K562 (cell line): ENCODE results near the gene LRP1B. TPM values are rescaled to one million over a fixed set of nuclear protein-coding genes. Genes with fewer than 3 reads are reported as not detected.

Source experiments
- ATAC-seq: fragments of 200-7000 bp; cut with Tn5 transposase; 3 replicates; pipeline ENCODE4 v1.9.1; 2020; ENCODE audit warnings: moderate library complexity
- BruUV-seq: library from RNA; stranded (reverse); fragments of 400-500 nt; replicated peaks from 2 replicates; lab custom pipeline; 2021; lab: Mats Ljungman, UMichigan
- CTCF ChIA-PET: fragments of 300-600 bp; formaldehyde crosslinking; extraction: SDS; loops from one replicate; lab custom pipeline; 2021; ENCODE audit warnings: low intra/inter-chr PET ratio; lab: Yijun Ruan, JAX
- POLR2A ChIA-PET: fragments of 300-600, 350-650 bp; sonication (Branson Sonifier 250); formaldehyde crosslinking; extraction: SDS; loops from one replicate; lab custom pipeline; 2021; ENCODE audit warnings: antibody characterized with exemption, inconsistent platforms; lab: Yijun Ruan, JAX
- DNase-seq, 4 experiments: peaks; one replicate each; pipeline versions ENCODE4 v3.0.0 to v3.0.0-alpha.2; 2011 to 2018; ENCODE audit warnings: low spot score in 3 of 4, mixed read lengths in 3 of 4; ENCODE audit errors: extremely low read depth in 1 of 4
- FAIRE-seq: peaks from 2 replicates; lab custom pipeline; 2011; peaks lifted over from hg19 to GRCh38; lab: Jason Lieb, UNC
- H2AFZ ChIP-seq: 2 replicates; pipeline ENCODE4 v1.6.0; 2011; ENCODE audit warnings: low read depth, low read length, control low read depth, inconsistent platforms
- H3K27ac ChIP-seq: fragments of 200-600 bp; 3 replicates; pipeline ENCODE4 v1.8.0; 2011; ENCODE audit warnings: low read depth, mild to moderate bottlenecking, control low read depth, inconsistent platforms, low read length, moderate library complexity, mixed read lengths; ENCODE audit errors: extremely low read depth
- H3K27me3 ChIP-seq, 2 experiments: fragments of 300-600 bp in 1 of 2; 2 replicates in 1 of 2; 3 replicates in 1 of 2; pipeline versions ENCODE4 v1.6.0 to v1.8.0; 2011; ENCODE audit warnings: inconsistent platforms in 2 of 2, low read length in 2 of 2, mild to moderate bottlenecking in 1 of 2, mixed read lengths in 1 of 2, moderate library complexity in 1 of 2; ENCODE audit not compliant: control insufficient read depth in 2 of 2, insufficient read depth in 2 of 2
- H3K36me3 ChIP-seq: fragments of 300-600 bp; 3 replicates; pipeline ENCODE4 v1.8.0; 2011; ENCODE audit warnings: mild to moderate bottlenecking, low read length, inconsistent platforms; ENCODE audit not compliant: control insufficient read depth, insufficient read depth
- H3K4me1 ChIP-seq, 2 experiments: fragments of 200-600 bp in 1 of 2; replicated peaks in 1 of 2; 2 replicates in 1 of 2; 3 replicates in 1 of 2; pipeline versions ENCODE4 v1.5.1 to v1.8.0; 2011; ENCODE audit warnings: inconsistent platforms in 2 of 2, low read length in 2 of 2, mild to moderate bottlenecking in 1 of 2, mixed read lengths in 1 of 2, moderate library complexity in 1 of 2; ENCODE audit not compliant: control insufficient read depth in 2 of 2, insufficient read depth in 2 of 2
- H3K4me2 ChIP-seq: 2 replicates; pipeline ENCODE4 v1.6.1; 2011; ENCODE audit warnings: low read length, control low read depth, inconsistent platforms, mixed read lengths; ENCODE audit not compliant: insufficient read depth
- H3K4me3 ChIP-seq: fragments of 200-600 bp; sonication (generic), shearing (Covaris generic); 2 replicates; pipeline ENCODE4 v1.5.1; 2016; ENCODE audit warnings: control low read depth, inconsistent platforms
- H3K79me2 ChIP-seq: fragments of 200-600 bp; 3 replicates; pipeline ENCODE4 v1.8.0; 2011; ENCODE audit warnings: low read length, inconsistent platforms; ENCODE audit not compliant: control insufficient read depth, insufficient read depth
- H3K9ac ChIP-seq, 2 experiments: 2 replicates each; pipeline versions ENCODE4 v1.6.0 to v1.6.1; 2011; ENCODE audit warnings: low read depth in 2 of 2, low read length in 2 of 2, control low read depth in 1 of 2, inconsistent platforms in 1 of 2, mild to moderate bottlenecking in 1 of 2, mixed read lengths in 1 of 2; ENCODE audit not compliant: insufficient read depth in 1 of 2
- H3K9me1 ChIP-seq: one replicate; pipeline ENCODE4 v1.6.0; 2011; ENCODE audit warnings: inconsistent platforms, mild to moderate bottlenecking, low read length, moderate library complexity; ENCODE audit not compliant: control insufficient read depth, insufficient read depth
- H3K9me3 ChIP-seq: replicated peaks from 2 replicates; pipeline ENCODE4 v1.5.1; 2011; ENCODE audit warnings: low read depth, low read length, inconsistent platforms; ENCODE audit not compliant: control insufficient read depth, insufficient read depth
- H4K20me1 ChIP-seq: replicated peaks from 2 replicates; pipeline ENCODE4 v1.6.1; 2011; ENCODE audit warnings: low read length, inconsistent platforms, mixed read lengths; ENCODE audit not compliant: control insufficient read depth, insufficient read depth
- CBX5 ChIP-seq: IDR thresholded peaks from 2 replicates; pipeline ENCODE4 v1.6.1; 2014; ENCODE audit warnings: low read depth, borderline replicate concordance
- CBX8 ChIP-seq: fragments of 200-600 bp; sonication (generic); IDR thresholded peaks from 2 replicates; pipeline ENCODE4 v1.6.1; 2012; ENCODE audit warnings: borderline replicate concordance, mixed run types, low read depth, mild to moderate bottlenecking, moderate library complexity, mixed read lengths, low read length, control low read depth, inconsistent platforms; ENCODE audit not compliant: poor library complexity, severe bottlenecking; ENCODE audit errors: extremely low read depth
- CEBPB ChIP-seq: fragments of 450-650 bp; IDR thresholded peaks from 2 replicates; pipeline ENCODE4 v1.6.1; 2016; ENCODE audit warnings: missing genetic modification characterization, missing compliant biosample characterization
- CHD4 ChIP-seq: fragments of 200-600 bp; sonication (generic); IDR thresholded peaks from 3 replicates; pipeline ENCODE4 v1.6.1; 2012; ENCODE audit warnings: low read depth, mild to moderate bottlenecking, mixed read lengths, low read length, inconsistent platforms; ENCODE audit not compliant: insufficient read depth, insufficient replicate concordance, poor library complexity, severe bottlenecking
- PML ChIP-seq: IDR thresholded peaks from 2 replicates; pipeline ENCODE4 v1.6.1; 2012; ENCODE audit warnings: low read length, inconsistent platforms
- RBFOX2 ChIP-seq: fragments of 200-400 bp; formaldehyde crosslinking; IDR thresholded peaks from 2 replicates; pipeline ENCODE4 v1.6.1; 2017; ENCODE audit warnings: low read depth, mild to moderate bottlenecking, low read length, moderate library complexity
- SMARCB1 ChIP-seq: IDR thresholded peaks from 2 replicates; pipeline ENCODE4 v1.6.1; 2011; ENCODE audit warnings: improper control_type of control experiment, low read depth; ENCODE audit not compliant: insufficient read length
- SREBF2 ChIP-seq: sonication (generic); formaldehyde crosslinking; IDR thresholded peaks from 2 replicates; pipeline ENCODE4 v1.4.0; 2020; ENCODE audit warnings: mild to moderate bottlenecking, missing genetic modification reagents
- ZNF644 ChIP-seq: fragments of 200-800 bp; sonication (Bioruptor generic); IDR thresholded peaks from 2 replicates; pipeline ENCODE4 v1.6.1; 2016; ENCODE audit warnings: low read depth, missing genetic modification characterization, missing compliant biosample characterization
- WGBS: fragments of 100-300 bp; shearing (Covaris generic); methylation state at CpG from one replicate; pipeline ENCODE4 v1.1.6; 2016; ENCODE audit warnings: low coverage, mixed read lengths; ENCODE audit not compliant: insufficient coverage; ENCODE audit errors: missing lambda C conversion rate; 5-methylcytosine and 5-hydroxymethylcytosine counted together
- in situ Hi-C: fragments of 300-500 bp; cut with MboI; formaldehyde crosslinking; loops from 4 replicates; pipeline ENCODE4 v1.15.0; 2018; ENCODE audit warnings: inconsistent platforms, mixed read lengths
- intact Hi-C: fragments of 100-400 bp; cut with micrococcal nuclease; formaldehyde crosslinking; loops from 2 replicates; pipeline ENCODE4 v1.14.2; 2022
- polyA plus RNA-seq, 8 experiments: library from polyadenylated mRNA; depleted of rRNA in 4 of 8; stranded (reverse) in 5 of 8; unstranded in 3 of 8; fragments of >200 nt; fragmentation: Nextera tagmentation in 2 of 8; fragmentation: Illumina TruSeq in 1 of 8; extraction: Ambion mirVana in 2 of 8; extraction: Trizol in 1 of 8; gene quantifications; 2 replicates each; pipeline versions ENCODE4 v1.2.1 to v1.2.3, GENCODE V29; 2011 to 2014; ENCODE audit warnings: inconsistent platforms in 1 of 8, missing spikeins in 1 of 8
- total RNA-seq, 7 experiments: library from RNA; depleted of rRNA in 6 of 7; stranded (reverse); fragments of >200 nt in 6 of 7; fragmentation: Illumina TruSeq in 2 of 7; extraction: Trizol in 2 of 7; gene quantifications; 2 replicates each; pipeline versions ENCODE4 v1.2.1 to v1.2.3, GENCODE V29; 2011 to 2021; ENCODE audit warnings: low replicate concordance in 1 of 7
- TF ChIP-seq, protein P1 (sequence below): sonication (generic); formaldehyde crosslinking; IDR thresholded peaks from 2 replicates; pipeline ENCODE4 v1.8.1; 2023; ENCODE audit warnings: mild to moderate bottlenecking, missing genetic modification reagents
- TF ChIP-seq, protein P2 (sequence below), 3 experiments: fragments of 200-800 bp in 1 of 3; fragments of 250-450 bp in 1 of 3; fragments of 450-650 bp in 1 of 3; sonication (Bioruptor Pico) in 1 of 3; sonication (Bioruptor generic) in 1 of 3; formaldehyde crosslinking in 1 of 3; IDR thresholded peaks; 2 replicates each; pipeline versions ENCODE4 v1.6.1 to v1.8.0; 2016 to 2022; ENCODE audit warnings: mild to moderate bottlenecking in 2 of 3, missing genetic modification characterization in 2 of 3, missing compliant biosample characterization in 1 of 3, moderate library complexity in 1 of 3

The LRP1B gene
- total and polyA plus RNA-seq, 9 of the 15 experiments (the other 6 are each of a cell fraction or from before 2014, with no cell fraction given), result not detected

- TF ChIP-seq, protein P1, sequence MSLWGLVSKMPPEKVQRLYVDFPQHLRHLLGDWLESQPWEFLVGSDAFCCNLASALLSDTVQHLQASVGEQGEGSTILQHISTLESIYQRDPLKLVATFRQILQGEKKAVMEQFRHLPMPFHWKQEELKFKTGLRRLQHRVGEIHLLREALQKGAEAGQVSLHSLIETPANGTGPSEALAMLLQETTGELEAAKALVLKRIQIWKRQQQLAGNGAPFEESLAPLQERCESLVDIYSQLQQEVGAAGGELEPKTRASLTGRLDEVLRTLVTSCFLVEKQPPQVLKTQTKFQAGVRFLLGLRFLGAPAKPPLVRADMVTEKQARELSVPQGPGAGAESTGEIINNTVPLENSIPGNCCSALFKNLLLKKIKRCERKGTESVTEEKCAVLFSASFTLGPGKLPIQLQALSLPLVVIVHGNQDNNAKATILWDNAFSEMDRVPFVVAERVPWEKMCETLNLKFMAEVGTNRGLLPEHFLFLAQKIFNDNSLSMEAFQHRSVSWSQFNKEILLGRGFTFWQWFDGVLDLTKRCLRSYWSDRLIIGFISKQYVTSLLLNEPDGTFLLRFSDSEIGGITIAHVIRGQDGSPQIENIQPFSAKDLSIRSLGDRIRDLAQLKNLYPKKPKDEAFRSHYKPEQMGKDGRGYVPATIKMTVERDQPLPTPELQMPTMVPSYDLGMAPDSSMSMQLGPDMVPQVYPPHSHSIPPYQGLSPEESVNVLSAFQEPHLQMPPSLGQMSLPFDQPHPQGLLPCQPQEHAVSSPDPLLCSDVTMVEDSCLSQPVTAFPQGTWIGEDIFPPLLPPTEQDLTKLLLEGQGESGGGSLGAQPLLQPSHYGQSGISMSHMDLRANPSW (CRISPR knock-in tag), result no peak
- TF ChIP-seq, all 486 proteins: peak for 0
Observed at GRCh38 chr2:141848191-141848590, 282.6 kb downstream of the LRP1B start (continued).

DNA sequence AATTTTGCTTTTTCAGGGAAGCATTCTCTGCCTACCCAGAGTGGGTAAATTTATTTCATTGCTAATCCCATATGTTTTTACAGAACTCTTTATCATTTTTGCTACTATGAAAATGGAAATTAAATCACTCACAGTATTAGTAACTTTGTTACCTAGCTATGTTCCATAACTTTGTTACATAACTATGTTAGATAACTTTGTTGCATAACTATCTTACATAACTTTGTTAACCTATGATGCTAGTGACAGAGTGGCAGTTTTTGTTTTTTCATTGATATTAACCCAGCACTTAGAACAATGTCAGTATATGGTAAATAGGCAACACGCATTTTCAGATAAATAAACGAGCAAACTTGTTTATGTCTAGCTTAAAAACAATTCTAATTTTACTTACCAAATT is 286.6 kb downstream of the LRP1B start:
- ChIA-PET POLR2A (no interaction called here), CTCF (no interaction called here)
- Histone ChIP-seq H3K27ac (no peak overlapping the region), H3K4me3 (no peak overlapping the region), H3K36me3 (no peaks in the 10 kb centered on the region), H3K79me2 (no peaks in the 10 kb centered on the region), H4K20me1 (no peaks in the 10 kb centered on the region), H3K4me2 (no peak overlapping the region), H3K9me3 (no peaks in the 10 kb centered on the region; the same call in 1 of the 2 replicates), H2AFZ (no peak overlapping the region), H3K9me1 (no peaks in the 10 kb centered on the region), H3K4me1 (no peaks in the 10 kb centered on the region), H3K9ac (no peak overlapping the region), H3K27me3 (no peaks in the 10 kb centered on the region)
- in situ Hi-C loops, result no loop called here
- intact Hi-C loops, result no loop called here
- FAIRE-seq, result no peak
- no peak for DNase-seq
- no TSS peak for BruUV-seq
- ATAC-seq, result no peak
- WGBS, result 0% methylated on average over 2 of the region's 2 CpGs
- TF ChIP-seq SMARCB1 (no peak), CHD4 (no peak), ZNF644 (no peak), CEBPB (no peak), PML (no peak), SREBF2 (CRISPR knock-in tag) (no peak), RBFOX2 (no peak), CBX5 (no peak), CBX8 (no peak)
- TF ChIP-seq, protein P2, sequence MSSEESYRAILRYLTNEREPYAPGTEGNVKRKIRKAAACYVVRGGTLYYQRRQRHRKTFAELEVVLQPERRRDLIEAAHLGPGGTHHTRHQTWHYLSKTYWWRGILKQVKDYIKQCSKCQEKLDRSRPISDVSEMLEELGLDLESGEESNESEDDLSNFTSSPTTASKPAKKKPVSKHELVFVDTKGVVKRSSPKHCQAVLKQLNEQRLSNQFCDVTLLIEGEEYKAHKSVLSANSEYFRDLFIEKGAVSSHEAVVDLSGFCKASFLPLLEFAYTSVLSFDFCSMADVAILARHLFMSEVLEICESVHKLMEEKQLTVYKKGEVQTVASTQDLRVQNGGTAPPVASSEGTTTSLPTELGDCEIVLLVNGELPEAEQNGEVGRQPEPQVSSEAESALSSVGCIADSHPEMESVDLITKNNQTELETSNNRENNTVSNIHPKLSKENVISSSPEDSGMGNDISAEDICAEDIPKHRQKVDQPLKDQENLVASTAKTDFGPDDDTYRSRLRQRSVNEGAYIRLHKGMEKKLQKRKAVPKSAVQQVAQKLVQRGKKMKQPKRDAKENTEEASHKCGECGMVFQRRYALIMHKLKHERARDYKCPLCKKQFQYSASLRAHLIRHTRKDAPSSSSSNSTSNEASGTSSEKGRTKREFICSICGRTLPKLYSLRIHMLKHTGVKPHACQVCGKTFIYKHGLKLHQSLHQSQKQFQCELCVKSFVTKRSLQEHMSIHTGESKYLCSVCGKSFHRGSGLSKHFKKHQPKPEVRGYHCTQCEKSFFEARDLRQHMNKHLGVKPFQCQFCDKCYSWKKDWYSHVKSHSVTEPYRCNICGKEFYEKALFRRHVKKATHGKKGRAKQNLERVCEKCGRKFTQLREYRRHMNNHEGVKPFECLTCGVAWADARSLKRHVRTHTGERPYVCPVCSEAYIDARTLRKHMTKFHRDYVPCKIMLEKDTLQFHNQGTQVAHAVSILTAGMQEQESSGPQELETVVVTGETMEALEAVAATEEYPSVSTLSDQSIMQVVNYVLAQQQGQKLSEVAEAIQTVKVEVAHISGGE (CRISPR knock-in tag; IDR thresholded peaks at IDR 0.05), result no peak
